ENCODE data around the gene KRTAP4-5.
"Not testable (repeated sequence)": the region's sequence is repeated elsewhere in the genome, so short reads cannot be mapped to it uniquely, and the experiment has no call there.

Gene KRTAP4-5

GRCh38 chr17:41104386-41105038 is 45.1 kb downstream of the KRTAP4-5 start:
- H3K4me1 ChIP-seq (ENCODE audit: insufficient read depth, low read length) = peaks cover 21% of the 10 kb centered on the region
- not testable (repeated sequence) for H3K27ac ChIP-seq (ENCODE audit: low read depth, low read length); H3K9me3 ChIP-seq (ENCODE audit: insufficient read depth, low read depth, low read length); H3K27me3 ChIP-seq (ENCODE audit: insufficient read depth, low read length); H3K36me3 ChIP-seq (ENCODE audit: insufficient read depth, low read length); H3K4me3 ChIP-seq (ENCODE audit: low read length); H3K9ac ChIP-seq (ENCODE audit: low read depth, low read length)
- 88% methylated on average over 2 of the region's 2 CpGs for WGBS

DNA sequence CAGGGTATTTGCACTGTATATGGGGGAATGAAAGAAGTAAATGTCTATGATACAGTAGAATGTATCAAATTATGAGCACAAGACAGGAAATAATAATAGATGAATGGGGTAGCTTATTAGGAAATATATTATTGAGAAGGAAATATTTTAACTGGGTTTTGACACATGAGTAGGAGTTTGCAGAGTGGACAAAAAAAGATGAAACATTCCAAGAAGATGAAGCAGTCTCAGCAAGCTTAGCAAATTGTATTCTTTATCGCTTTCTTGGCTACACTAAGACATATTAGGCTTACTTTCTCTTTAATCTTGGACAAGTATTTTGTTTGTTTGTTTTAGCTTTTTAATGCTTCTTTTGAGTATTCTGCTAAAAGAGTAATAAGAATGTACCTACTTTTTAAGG is 45.7 kb downstream of the KRTAP4-5 start:
- H3K9me3 ChIP-seq (ENCODE audit: insufficient read depth, low read depth, low read length) = no peaks in the 10 kb centered on the region
- no peak overlapping the region for H3K27ac ChIP-seq (ENCODE audit: low read depth, low read length)
- no CpG with 5 or more reads among the region's 1 CpG for WGBS
- H3K36me3 ChIP-seq (ENCODE audit: insufficient read depth, low read length) = no peaks in the 10 kb centered on the region
- H3K4me1 ChIP-seq (ENCODE audit: insufficient read depth, low read length) = peaks cover 21% of the 10 kb centered on the region
- H3K4me3 ChIP-seq (ENCODE audit: low read length) = no peak overlapping the region
- H3K9ac ChIP-seq (ENCODE audit: low read depth, low read length) = no peak overlapping the region
- H3K27me3 ChIP-seq (ENCODE audit: insufficient read depth, low read length) = no peaks in the 10 kb centered on the region

GRCh38 chr17:41101586-41102259 is 47.9 kb downstream of the KRTAP4-5 start, which contains the start of gene KRTAP4-16:
TSS of gene KRTAP4-16 (minus strand) at chr17:41102209. CDS start at chr17:41102209, 0 bp downstream.
- Histone ChIP-seq H3K4me1 (ENCODE audit: insufficient read depth, low read length) (peaks cover 4% of the 10 kb centered on the region), H3K36me3 (ENCODE audit: insufficient read depth, low read length) (no peaks in the 10 kb centered on the region), H3K9me3 (ENCODE audit: insufficient read depth, low read depth, low read length) (no peaks in the 10 kb centered on the region), H3K27ac (ENCODE audit: low read depth, low read length) (no peak within 1 kb of the TSS), H3K27me3 (ENCODE audit: insufficient read depth, low read length) (no peaks in the 10 kb centered on the region), H3K9ac (ENCODE audit: low read depth, low read length) (no peak within 1 kb of the TSS), H3K4me3 (ENCODE audit: low read length) (no peak within 1 kb of the TSS)
- 61% methylated on average over 9 of the region's 10 CpGs for WGBS

DNA sequence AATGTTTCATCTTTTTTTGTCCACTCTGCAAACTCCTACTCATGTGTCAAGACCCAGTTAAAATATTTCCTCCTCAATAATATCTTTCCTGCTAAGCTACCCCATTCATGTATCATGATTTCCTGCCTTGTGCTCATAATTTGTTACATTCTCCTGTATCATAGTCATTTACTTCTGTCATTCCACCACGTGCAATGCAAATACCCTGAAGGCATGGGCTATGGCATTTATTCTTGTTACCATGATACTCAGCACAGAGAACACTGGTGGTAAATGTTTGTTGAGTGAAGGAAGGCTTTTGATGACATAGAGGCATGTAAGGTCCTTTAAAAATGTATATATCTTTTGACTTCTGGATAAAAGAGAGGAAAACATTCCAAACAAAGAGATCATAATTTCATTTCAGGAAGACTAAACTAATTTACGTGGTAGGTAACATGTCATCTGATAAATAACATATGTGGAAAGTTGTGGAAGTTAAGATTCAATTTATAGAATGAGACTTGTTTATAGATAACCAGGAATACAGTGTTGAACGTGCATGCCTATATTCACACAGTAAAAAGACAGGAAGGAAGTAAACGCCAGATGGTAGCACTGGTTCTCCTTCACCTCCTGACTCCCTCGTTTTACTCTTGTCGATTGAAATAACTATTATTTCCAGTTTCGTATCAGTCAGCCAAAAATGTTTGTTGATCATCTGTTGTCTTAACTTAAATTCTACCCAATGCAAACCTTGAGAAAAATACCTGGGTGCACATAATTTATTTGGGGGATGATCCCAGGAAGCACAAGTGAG is 49.7 kb downstream of the KRTAP4-5 start:
- not testable (repeated sequence) for H3K9ac ChIP-seq (ENCODE audit: low read depth, low read length); H3K9me3 ChIP-seq (ENCODE audit: insufficient read depth, low read depth, low read length)

More for the DNA sequence above, 49.7 kb downstream of the KRTAP4-5 start:
- H3K27ac ChIP-seq (ENCODE audit: low read depth, low read length); H3K4me3 ChIP-seq (ENCODE audit: low read length); H3K27me3 ChIP-seq (ENCODE audit: insufficient read depth, low read length); H3K4me1 ChIP-seq (ENCODE audit: insufficient read depth, low read length); H3K36me3 ChIP-seq (ENCODE audit: insufficient read depth, low read length): not testable (repeated sequence)
- WGBS = 95% methylated on average over 7 of the region's 7 CpGs
